Measurements from ENCODE around the gene RDH14.

RDH14 gene

DNA sequence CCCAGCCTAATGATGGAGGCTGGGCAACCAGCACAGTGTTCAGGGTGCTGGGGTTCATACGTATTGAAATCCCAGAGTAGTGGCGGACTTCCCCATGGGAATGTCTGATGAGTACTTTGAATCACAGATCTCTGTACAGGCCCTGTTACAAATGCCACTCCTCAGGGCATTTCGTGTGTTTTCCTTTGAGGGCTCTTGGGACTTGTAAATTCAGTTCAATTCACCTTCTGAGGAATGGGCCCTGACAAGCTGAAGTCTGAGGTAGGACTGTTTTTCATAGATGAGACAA is 288 bp upstream of the RDH14 start:
- no peak for ATAC-seq
- no peak for DNase-seq

DNA sequence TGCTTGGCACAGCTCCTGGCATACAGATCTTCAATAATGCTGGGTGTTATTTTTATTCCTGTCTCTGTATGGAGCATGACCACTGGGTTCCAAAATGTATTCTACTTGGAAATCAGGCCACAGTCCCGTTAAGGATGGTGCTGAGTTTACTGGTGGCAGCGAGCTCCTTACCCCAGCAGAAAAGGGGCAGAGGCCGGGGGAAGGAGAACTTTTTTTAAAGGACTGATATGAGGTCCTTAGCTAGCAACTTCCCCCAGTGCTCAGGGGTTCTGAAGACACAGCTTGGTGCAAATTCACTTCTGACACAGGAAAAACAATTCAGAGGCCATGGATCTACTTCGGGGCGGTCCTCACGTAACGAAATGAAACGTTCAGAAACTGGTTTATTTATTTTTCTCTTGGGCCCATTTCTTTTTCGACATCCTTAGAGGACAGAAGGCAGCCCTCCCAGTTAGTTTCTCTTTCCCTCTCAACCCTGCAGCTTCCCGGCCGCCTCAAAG is 872 bp downstream of the RDH14 start:
- DNase-seq (no peak), ATAC-seq (no peak)

DNA sequence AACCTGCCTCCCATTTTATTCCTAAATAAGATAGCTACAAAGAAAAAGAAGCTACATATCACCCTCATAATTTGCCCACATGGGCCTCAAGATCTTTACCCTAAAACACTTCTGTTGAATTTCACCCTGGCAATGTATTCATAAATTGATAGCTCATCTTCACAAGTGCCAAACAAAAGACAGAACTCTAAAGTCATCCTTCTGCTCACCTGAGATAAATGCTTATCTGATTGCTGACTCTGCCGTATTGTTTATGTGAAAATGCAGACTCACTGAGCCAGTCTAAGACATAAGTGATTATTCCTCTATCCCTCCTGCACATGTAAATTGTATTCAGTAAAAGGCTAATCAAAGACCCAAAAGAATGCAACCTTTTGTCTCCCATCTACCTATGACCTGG is 2.0 kb downstream of the RDH14 start:
- no peak for ATAC-seq
- DNase-seq: no peak

DNA sequence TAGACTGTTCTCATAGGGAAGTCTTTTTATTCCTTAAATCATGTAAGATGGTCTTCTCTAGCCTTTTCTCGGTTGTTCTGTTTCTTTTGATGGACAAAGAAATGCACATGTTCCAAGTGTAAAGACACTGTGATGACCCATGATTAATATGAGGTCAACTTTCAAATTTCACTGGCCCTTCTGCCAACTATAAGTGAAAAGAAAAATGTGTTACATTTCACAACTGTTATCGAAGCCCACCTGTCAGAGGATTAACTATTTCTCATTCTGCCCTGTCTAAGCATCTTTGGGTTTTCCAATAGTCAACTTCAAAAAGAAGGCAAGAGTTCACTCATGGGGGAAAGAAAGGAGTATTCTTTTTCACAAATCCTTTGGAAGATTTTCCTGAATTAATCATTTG is 3.3 kb downstream of the RDH14 start:
- DNase-seq: no peak

DNA sequence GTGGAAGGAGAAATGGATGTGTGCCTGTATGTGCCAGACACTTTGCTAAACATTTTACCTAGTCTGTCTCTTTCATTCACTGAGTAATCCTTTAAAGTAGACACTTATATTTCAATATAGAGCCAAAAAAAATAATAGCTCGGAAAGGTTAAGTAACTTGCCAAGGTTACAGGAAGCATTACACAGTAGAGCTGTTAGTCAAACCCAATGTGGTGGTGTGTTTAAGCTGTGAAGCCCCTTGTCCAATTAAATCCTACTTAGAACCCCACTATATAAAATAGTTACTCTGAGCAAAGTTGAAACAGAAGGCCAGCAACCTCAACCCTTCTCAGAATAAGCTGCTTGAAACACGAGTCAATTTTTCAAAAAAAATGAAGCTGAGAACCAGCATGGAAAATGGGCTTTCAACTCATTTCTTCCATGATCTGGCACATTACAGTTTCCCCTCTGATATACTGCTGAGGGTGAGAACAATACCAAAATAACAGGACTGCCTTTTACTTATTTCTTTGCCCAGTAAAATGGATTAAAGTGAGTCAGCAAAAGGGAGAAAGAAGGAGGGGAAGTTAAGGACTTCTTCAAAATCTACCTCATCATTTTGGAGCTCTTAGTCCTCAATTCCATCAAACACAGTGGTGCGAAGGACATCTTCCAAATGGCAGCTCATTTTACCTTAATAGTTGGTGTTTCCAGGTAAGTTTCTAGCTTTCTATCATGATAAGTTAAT is 7.9 kb downstream of the RDH14 start:
- ATAC-seq: peak; percentile 84
- DNase-seq: no peak

More for the DNA sequence above, 3.3 kb downstream of the RDH14 start:
- ATAC-seq: no peak

DNA sequence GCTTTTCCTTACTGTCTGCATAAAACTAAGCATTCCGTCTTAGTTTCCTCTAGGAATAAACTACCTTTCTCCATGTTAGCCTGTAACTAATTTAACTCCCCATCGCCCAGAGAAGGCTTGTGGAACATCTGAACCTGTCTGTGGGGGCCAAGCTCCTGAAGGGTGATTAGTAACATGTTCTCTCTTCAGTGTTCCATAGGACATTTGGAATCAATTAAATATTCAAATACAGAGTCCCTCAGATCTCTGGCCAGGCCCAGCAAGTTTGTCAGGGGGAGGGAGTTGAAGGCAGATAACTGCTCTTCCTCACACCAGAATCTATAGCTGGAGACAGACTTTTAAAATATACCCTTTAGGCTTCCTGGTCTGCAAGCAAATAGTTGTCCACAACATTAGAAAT is 8.8 kb downstream of the RDH14 start:
- no peak for ATAC-seq

DNA sequence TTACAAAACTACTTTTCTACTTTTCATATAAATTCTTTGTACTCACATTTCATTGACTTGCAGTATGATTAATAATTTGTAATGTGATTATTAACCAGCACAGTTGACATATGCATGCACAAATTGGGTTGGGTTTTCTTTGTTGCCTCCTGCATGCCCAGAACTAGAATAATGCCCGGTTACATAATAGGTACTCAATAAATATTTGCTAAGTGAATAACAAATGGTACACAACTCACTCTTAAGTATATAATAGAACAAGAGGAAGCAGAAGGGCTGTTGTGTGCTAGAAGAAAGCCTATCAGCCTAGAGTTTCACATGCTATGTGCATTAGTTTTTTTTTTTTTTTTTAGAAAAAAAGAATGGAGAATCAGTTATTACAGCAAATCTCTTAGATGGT is 9.3 kb downstream of the RDH14 start:
- DNase-seq (no peak), ATAC-seq (no peak)

More for the DNA sequence above, 8.8 kb downstream of the RDH14 start:
- DNase-seq: no peak

DNA sequence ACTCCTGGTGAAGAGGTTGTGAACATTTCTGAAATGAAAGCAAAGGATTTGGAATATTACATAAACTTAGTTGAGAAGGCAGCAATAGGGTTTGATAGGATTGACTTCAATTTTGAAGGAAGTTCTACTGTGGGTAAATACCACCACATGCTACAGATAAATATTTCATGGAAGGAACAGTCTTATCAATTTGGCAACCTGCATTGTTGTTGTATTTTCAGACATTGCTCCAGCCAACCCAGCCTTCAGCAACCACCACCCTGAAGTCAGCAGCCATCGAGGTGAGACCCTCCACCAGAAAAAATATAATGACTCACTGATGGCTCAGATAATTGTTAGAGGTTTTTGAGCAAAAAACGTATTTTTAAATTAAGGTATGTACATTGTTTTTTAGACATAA is 10.0 kb downstream of the RDH14 start:
- DNase-seq (no peak), ATAC-seq (no peak)

DNA sequence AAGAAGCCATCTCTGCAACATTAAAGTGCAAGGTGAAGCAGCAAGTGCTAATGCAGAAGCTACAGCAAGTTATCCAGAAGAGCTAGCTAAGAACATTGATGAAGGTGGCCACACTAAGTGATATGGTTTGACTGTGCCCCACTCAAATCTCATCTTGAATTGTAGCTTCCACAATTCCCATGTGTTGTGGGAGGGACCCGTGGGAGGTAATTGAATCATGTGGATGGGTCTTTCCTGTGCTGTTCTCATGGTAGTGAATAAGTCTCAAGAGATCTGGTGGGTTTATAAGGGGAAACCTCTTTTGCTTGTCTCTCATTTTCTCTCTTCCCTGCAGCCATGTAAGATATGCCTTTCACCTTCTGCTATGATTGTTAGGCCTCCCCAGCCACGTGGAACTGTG is 11.4 kb downstream of the RDH14 start:
- DNase-seq (no peak), ATAC-seq (no peak)

DNA sequence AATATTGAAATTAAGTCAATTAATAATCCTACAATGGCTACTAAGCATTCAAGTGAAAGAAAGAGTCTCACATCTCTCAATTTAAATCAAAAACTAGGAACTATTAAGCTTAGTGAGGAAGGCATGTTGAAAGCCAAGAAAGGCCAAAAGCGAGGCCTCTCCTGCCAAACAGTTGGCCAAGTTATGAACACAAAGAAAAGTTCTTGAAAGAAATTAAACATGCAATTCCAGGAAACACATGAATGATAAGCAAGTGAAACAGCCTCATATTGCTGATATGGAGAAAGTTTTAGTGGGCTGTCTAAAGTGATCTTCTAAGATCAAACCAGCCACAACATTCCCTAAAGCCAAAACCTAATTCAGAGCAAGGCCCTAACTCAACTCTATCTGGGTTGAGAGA is 11.8 kb downstream of the RDH14 start:
- DNase-seq: no peak
- no peak for ATAC-seq

DNA sequence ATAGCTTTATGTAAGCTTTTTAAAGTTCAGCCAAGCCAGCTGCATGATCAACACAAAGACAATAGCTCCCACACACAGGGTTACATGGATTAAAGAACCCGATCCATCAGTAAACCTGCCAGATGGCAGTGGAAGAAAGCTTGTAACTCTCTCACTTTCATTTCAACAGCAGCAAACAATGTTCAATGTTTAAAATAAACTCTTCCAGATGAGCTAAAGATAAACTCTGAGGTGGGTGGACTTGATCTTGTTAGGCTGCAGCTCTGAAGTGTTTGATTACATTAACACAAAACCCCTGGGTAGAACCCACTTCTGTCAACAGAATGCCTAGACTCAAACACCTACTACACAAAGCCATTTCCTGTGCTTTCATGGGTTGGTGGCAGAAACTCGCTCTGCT is 13.9 kb downstream of the RDH14 start:
- DNase-seq (no peak), ATAC-seq (no peak)

DNA sequence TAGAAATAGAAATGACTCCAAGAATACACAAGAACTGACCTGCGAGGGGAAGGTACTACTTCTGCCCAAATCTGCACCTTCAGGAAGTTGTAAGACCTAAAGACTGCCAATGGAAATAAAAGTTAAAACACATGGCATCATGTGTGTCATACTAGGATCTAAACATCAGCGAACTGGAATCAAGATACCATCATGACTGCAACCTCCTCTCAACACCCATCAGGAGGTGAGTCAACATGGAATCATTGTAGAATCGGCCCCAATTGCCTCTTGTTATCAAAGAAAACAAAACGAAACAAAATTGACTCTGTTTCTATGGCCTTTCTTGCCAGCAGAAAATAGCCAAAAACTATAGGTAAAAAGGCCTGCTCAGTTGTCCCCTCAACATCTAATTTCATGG is 15.1 kb downstream of the RDH14 start:
- peak; percentile 43 for ATAC-seq
- no peak for DNase-seq

DNA sequence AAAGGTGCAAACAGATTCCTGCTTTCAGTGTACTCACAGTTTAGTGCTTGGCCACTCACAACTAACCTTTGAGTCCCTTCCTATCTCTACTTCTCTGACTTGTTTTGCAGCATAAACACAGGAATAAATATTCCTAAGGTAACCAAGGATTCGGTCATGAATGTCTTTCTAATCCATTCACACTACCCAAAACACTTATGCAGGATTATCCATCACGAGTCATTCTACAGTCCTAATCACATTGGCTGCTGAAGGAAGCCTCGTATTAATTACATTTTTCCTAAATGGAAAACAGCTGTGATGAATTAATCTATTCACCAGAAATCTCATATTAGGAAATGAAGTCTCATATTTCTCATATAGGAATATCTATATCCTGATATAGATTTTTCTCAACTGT is 16.3 kb downstream of the RDH14 start:
- ATAC-seq: no peak
- no peak for DNase-seq

DNA sequence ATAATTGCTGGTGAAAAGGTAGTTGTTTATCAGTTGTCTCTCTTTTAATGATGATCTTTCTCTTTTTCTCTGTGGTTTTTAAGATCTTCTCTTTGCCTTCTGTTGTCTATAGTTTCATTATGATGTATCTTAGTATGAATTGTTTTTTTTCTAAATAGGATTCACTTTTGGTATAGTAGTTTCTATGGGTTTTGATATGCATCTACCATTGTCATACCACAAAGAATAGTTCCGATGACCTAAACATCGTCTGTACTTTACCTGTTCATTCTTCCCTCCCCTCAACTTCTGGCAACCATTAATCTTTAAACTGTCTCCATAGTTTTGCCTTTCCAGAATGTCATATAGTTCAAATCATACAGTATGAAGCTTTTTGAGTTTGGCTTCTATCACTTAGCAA is 19.6 kb downstream of the RDH14 start:
- DNase-seq (no peak), ATAC-seq (no peak)

DNA sequence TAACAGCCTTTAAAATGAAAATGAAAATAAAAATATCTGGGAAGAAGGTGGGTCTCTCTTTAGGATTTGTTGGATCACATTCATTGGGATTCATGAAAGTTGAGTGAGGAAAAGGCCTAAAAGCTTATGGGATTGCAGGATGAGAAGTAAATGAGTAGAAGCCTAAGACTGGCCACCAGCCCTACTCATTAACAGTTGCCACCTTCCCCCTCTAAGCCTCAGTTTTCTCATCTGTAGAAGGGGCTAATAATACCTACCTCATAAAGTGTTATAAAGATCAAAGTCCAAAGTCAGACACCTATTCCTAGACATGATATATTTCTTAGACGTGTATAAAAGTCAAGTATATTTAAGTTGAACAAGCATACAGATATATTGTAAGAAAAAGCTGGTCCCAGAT is 23.8 kb downstream of the RDH14 start:
- ATAC-seq (no peak), DNase-seq (no peak)

DNA sequence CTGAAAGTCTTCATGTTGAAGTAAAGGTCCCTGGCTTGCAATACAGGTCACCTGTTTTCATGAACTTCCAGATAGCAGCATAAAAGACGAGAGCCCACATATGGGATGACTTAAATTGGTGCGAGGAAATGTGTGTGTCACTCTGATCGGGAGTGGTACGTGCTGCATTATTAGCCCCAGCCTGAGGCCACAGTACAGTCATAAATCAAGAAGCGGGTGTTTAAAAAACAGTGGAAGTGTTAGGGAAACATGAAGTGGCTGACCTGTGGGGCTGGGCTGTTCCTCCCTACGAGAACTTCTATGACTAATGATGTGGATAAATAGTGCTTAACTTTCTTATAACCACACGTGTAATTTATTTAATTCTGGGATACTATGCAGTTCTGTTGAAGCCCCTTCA is 24.4 kb downstream of the RDH14 start:
- DNase-seq (no peak), ATAC-seq (peak; percentile 23)

DNA sequence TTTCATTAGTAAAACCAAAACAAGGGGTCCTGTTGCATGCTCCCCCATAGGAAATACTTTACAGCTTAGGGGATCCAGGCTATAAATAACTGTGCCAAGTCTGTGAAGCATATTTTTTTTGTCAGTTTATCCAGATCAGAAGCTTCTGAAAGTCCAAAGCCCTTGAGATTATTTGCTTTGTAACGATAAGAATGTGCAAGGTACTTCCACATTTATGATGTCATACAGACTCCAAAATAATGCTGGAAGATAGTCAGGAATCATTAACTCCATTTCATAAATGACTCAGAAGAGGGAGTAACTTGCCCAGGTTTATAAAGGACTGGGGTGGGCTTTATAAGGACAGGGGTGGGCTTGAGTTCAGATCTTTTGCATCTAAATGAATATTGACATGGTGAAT is 29.3 kb downstream of the RDH14 start:
- DNase-seq: no peak
- no peak for ATAC-seq

DNA sequence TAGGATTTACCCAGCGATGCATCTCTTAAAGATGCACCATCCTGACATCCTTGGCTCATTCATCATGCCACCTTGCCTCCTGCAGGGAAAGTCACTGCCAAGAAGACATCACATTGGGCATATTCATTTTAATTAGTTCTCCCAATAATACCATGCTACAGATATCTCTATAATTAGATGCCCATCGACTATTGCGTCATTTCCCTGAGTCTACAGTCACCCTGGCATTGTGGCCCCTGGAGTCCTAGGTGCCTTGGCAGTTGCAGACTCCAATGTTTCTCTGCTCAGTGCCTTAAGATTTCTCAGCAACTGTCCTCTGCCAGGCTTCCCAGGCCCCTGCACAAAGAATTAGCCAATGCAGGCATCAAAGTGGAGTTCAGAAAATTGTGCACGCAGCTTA is 32.6 kb downstream of the RDH14 start:
- ATAC-seq (no peak), DNase-seq (no peak)

DNA sequence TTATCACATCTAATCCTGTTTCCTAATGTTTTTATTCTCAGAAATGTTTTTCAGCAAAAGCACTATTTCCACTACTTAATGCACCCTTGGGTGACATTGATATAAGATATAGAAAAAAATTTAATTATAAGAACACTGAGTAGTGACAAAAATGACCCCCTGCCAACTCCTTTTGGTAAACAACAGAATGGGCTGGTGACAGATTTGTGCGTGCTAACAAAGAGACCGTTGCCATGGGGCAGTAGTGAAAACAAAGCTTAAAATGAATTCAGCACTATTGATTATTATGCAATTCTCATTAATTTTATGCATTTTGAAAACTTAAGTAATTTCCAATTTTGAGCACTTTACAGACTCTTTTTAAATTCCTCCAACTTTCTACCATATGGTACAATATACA is 33.1 kb downstream of the RDH14 start:
- ATAC-seq: no peak
- no peak for DNase-seq

DNA sequence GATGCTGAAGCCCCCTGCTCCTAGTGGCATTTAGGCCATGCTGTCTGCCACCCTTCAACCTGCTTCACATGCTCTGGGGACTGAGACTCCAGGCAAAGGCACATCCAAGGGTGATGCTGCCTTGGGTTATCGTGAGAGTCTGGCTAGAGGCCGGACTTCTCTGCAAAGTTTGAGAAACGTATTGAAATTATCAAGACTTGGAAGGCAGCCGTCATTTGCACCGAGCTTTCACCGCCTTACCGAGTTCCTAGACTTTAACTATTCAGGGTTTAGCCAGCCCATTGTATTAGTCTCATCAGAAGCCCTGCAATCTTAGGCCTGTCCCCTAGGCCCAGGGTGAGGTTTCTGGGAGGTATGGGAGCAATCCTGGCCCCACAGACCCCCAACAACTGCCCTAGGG is 34.0 kb downstream of the RDH14 start:
- ATAC-seq (no peak), DNase-seq (no peak)

DNA sequence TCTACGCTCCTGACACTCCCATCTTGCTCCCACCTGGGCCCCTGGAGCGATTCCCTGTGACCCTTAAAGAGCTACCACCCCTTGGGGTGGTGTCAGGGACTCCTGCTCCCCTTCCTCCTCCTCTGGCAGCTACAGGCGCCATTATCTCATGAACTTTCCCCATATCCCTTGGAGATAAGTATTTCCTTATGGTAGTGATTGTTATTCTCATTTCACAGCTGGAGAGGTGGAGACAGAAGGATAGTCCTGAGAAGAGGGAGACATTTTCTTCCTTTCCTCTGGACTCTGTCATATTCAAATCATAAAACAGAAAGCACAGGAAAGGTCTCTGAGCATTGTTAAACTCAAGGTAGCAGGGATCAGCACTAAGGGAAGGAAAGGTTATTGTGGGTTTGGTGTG is 34.6 kb downstream of the RDH14 start:
- ATAC-seq: no peak
- DNase-seq: no peak

DNA sequence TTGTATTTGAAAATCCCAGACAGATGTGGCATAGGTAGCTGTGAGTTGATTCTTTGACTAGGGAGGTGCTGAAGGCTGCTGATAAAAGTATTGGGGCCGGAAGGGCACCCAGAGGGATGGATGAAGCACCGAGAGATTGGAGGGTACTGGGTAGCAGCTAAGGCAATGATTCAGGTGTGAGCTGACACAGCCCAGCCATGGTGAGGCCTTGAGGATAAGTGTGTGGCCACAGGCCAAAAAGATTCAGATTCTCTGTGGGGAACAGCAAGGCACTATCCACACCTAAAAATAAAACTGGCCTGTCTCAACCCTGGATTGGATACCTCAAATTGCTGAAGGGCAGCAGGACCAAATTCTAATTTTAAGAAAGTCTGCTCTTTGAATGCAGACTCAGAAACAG is 35.2 kb downstream of the RDH14 start:
- ATAC-seq (no peak), DNase-seq (no peak)

DNA sequence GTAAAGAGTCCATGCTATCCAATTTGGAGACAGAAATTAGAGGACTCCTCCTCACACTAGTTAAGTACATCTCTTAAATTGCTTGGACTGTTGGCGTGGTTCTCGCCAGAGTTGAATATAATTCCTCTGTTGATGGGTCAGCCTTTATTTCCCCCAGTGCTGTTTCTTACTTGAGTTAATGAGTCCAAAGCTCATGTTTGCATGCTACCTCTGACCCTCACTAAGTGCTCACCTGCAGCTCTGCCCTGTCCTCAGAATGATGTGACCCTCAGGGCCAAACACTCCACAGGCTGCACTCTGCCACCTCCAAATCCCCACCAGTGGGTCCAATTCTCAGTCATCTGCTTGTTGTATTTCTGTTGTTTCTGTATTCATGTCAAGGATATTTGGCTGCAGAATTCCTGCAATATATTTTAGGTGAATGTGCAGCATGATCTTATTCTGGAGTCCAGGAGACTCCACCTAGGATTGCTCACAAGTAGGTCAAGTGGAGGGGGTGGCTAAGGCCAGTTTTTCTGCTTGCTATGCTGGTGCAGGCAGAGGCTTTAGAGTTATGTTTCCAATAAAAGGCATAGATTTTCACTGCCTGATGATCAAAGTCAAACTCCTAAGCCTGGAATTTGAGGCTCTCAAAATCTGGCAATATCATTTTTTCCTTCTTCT is 37.8 kb downstream of the RDH14 start:
- ATAC-seq (no peak), DNase-seq (no peak)

All from stimulated activated naive CD8-positive, alpha-beta T cell treated with anti-CD3 and anti-CD28 coated beads, Interleukin-15, Interleukin-2, amounts not matched to agents 100 U/mL and 50 U/mL, for 24 hours (primary cell).